ENCODE measurements around the gene ATE1. TPM values are rescaled to one million over a fixed set of nuclear protein-coding genes. Genes with fewer than 3 reads are reported as not detected.
"Not testable (repeated sequence)": the region's sequence is repeated elsewhere in the genome, so short reads cannot be mapped to it uniquely, and the experiment has no call there.

ATE1 gene
- total RNA-seq: 25.3 and 25.8 TPM in 2 replicates

- intact Hi-C loops (cut with micrococcal nuclease): loop anchor here (1.0 to 5.0 kb wide), 3 partner anchors 46 to 1079 kb away; partner anchors contain the start of genes ACADSB, IKZF5 and PLEKHA1
These were observed at the start of gene ATE1 for GRCh38 chr10:121927841-121928527. ATE1 (minus strand) TSS chr10:121928031; CDS start chr10:121927949, 82 bp downstream.

DNA sequence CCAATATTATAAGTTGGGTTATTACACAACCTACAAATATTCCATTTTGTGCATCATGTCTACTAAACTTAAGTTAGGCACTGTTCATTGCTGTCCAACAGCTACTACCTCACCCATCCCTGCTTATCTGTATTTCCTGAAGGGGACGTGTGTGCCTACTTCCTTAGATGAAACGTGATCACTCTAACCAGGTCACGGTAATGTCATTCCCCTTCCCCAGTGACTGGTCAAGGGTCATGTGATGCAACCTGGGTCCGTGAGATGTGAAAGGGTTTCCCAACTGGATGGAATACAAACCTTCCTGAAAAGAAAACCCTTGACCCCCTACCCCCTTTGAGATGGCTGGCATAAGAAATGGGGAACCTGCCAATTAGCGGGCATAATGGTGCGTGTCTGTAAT is 48.8 kb upstream of the ATE1 start:
- intact Hi-C loops (cut with micrococcal nuclease): no loop called here

- intact Hi-C loops (cut with micrococcal nuclease): no loop called here
These were observed 47.7 kb upstream of the ATE1 start for GRCh38 chr10:121975295-121976086.

DNA sequence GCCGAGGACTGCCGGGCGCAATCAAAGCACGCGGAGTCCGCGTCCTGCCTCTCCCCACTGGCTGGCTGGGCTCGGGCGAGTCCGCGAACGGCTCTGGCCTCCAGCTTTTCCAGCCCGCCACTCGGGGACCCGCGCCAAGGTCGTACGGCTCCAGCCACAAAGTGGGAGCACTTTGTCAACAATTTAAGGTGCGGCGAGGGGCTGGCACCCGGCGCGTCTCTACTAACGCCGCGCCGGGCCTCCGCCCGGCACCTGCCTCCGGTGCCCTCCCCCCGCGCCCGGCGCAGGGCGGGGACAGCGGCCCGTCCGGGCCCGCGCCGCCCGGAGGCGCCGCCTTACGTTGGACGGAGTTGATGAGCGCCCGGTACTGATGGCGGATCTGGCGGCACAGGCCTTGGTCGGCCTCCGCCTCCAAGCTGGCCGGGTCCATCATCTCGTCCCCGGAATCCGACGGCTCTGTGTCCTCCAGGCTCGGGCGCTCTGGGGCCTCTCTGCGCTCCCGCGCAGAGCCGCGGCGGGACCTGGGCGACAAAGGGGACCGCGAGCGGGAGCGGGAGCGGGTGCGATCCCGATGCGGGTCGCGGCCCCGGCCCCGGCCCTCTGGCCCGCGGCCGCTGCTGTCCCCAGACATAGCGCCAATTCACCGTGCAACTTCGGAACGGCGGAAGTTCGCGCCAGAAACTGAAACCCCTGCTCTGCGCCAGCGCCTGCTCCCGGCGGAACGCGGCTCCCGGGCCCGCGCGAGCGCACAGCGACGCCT is 46.9 kb upstream of the ATE1 start, which contains the start of gene NSMCE4A:
TSS of gene NSMCE4A (minus strand) at position 683 of the 760 bp plus-strand sequence. CDS start at position 631, 52 bp downstream.
- intact Hi-C loops (cut with micrococcal nuclease): loop anchor here (1.0 kb wide), 1 partner anchor 46 kb away; the partner anchor contains the start of gene ATE1

GRCh38 chr10:121974019-121974534 is 46.2 kb upstream of the ATE1 start:
- intact Hi-C loops (cut with micrococcal nuclease): loop anchor here (1.0 kb wide), 1 partner anchor 46 kb away; the partner anchor contains the start of gene ATE1

- intact Hi-C loops (cut with micrococcal nuclease): not testable (repeated sequence)
These were observed 41.3 kb upstream of the ATE1 start for GRCh38 chr10:121969086-121969485.

GRCh38 chr10:121965996-121966395 is 38.2 kb upstream of the ATE1 start:
- intact Hi-C loops (cut with micrococcal nuclease): no loop called here

- intact Hi-C loops (cut with micrococcal nuclease): no loop called here
These were observed 33.6 kb upstream of the ATE1 start for GRCh38 chr10:121961456-121961855.

DNA sequence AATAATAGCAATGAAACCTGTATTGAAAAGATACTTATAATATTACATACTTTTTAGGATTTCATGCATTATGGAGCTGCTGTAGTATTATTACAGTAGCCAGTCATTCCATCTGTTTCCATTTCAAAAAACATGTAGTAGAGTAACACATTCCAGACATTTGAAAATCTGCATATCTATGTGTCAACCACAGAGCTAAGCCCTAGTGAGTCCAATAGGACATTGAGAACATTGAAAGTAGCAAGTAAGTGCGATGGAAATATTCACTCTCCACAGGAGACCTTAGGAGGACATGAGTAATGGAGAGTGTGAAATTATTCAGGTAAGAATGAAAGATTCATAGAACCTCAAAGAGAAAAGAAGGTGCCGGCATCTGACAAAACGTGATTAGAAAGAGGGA is 31.8 kb upstream of the ATE1 start:
- intact Hi-C loops (cut with micrococcal nuclease): no loop called here

DNA sequence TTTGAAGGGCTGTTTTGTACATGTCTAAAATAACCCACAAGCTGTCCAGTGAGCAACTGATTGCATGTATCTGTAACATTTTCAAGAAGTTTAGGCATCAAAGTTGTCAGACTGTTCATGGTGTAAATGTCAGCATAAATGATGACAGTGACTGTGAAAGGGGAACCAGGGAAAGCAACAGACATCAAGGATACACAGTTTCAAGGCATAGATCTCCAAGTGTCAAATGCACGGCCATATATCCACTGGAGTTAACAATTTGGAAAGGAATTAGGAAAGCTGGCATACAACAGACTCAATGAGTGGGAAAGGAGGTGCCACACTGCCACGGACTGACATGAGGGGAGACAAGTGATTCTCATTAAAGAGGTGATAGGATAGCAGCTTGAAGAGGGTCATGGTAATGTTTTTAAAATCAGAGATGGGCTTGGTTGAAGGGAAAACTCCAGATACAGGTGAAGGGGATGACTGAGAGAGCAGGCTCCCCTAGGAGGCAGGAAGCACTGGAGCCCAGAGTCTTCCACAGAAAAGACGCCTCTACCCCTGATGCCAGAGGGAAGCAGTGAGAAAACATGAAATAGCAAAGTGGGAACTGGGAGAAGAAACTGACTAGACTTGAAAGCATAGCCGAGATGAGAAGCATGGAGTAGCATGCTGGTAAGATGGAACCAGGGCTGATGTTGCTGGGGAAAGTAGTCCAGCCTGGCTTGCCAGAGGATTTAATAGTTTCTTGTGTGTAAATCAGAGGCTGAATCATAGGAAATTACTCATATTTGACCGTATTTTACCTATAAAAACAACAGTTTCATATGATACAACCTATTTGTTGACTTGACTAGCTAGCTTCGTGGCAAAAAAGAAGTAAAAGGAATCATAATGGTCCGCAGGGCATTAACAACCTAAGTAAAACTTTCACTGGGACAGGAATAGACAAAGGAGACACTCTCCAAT is 28.6 kb upstream of the ATE1 start:
- intact Hi-C loops (cut with micrococcal nuclease): no loop called here

DNA sequence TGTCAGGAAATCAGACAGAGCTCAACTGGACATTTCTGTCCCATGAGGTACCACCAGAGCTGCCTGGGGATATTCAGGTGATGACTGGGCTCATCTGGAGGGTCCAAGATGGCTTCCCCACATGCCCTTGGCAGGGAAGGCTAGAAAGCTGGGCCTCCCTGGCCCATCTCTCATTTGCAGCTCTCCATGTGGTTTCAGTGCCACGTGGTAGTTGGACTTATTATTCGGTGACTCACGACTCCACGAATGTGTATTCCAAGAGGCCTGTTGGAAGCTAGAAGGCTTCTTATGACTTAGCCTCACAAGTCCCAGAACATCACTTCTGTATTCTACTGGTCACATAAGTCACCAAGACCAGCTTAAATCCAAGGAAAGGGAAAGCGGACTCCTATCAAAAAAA is 24.4 kb upstream of the ATE1 start:
- intact Hi-C loops (cut with micrococcal nuclease): no loop called here

GRCh38 chr10:121949451-121949850 is 21.6 kb upstream of the ATE1 start:
- intact Hi-C loops (cut with micrococcal nuclease): no loop called here

- intact Hi-C loops (cut with micrococcal nuclease): no loop called here
These were observed 21.2 kb upstream of the ATE1 start for GRCh38 chr10:121949049-121949448.

GRCh38 chr10:121947343-121948330 is 19.8 kb upstream of the ATE1 start:
- intact Hi-C loops (cut with micrococcal nuclease): no loop called here

- intact Hi-C loops (cut with micrococcal nuclease): no loop called here
These were observed 15.1 kb upstream of the ATE1 start for GRCh38 chr10:121942749-121943416.

DNA sequence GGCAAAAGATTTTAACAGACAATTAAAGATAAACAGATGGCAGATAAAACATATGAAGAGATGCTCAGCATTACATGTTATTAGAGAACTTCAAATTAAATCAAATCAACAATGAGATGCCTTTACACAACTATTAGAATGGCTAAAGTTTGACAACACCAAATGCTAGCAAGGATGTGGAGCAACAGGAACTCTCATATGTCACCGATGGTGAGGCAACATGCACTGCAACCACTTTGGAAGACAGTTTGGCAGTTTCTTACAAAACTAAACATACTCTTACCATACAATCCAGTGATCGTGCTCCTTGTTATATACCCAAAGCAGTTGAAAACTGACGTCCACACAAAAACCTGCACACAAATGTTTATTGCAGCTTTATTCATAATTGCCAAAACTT is 13.7 kb upstream of the ATE1 start:
- intact Hi-C loops (cut with micrococcal nuclease): no loop called here

DNA sequence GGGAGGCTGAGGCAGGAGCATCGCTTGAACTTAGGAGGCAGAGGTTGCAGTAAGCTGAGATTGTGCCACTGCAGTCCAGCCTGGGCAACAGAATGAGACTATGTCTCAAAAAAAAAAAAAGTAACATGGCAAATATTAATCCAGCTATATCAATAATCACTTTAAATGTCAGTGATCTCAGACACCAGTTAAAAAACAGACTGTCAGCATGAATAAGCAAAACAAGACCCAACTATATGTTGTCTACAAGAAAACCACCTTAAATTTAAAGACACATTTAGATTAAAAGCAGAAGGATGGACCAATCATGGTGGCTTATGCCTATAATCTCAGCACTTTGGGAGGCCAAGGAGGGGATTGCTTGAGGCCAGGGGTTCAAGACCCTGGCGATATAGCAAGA is 8.5 kb upstream of the ATE1 start:
- intact Hi-C loops (cut with micrococcal nuclease): no loop called here

- intact Hi-C loops (cut with micrococcal nuclease): no loop called here
These were observed 7.9 kb upstream of the ATE1 start for GRCh38 chr10:121935702-121936101.
